PC-9 (cell line): ENCODE measurements around the gene SH3RF3.

Experiments used
- EZH2 ChIP-seq: fragments of 200-600 bp; sonication (generic); IDR thresholded peaks from 2 replicates; pipeline ENCODE4 v1.8.0; 2017; ENCODE audit warnings: antibody characterized with exemption, low read depth
- TF ChIP-seq, protein P1 (sequence below): fragments of 200-600 bp; sonication (generic); conservative IDR thresholded peaks from 2 replicates; pipeline ENCODE4 v1.6.1; 2017; ENCODE audit warnings: mixed run types, antibody characterized with exemption, mild to moderate bottlenecking, moderate library complexity

DNA sequence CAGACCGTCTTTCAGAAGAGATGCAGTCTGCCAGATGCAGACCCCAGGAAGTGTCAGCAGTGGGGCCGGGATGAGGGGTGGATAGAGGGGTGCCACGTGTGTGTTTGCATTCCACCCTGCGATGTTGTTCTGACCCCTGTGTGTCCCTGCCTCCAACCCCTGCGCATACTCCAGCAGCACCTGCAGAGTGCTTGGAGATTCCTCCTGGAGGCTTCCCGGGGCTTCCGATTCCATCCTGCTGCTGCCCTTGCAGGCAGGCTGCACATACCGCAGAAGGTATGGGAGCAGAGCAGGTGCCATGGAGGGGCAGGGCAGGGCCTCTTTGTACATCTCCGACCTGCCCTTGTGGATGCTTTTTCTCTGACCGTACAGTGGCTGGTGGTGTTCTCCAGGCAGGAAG is 177.2 kb downstream of the SH3RF3 start:
- no peak for TF ChIP-seq EZH2
- TF ChIP-seq, protein P1, sequence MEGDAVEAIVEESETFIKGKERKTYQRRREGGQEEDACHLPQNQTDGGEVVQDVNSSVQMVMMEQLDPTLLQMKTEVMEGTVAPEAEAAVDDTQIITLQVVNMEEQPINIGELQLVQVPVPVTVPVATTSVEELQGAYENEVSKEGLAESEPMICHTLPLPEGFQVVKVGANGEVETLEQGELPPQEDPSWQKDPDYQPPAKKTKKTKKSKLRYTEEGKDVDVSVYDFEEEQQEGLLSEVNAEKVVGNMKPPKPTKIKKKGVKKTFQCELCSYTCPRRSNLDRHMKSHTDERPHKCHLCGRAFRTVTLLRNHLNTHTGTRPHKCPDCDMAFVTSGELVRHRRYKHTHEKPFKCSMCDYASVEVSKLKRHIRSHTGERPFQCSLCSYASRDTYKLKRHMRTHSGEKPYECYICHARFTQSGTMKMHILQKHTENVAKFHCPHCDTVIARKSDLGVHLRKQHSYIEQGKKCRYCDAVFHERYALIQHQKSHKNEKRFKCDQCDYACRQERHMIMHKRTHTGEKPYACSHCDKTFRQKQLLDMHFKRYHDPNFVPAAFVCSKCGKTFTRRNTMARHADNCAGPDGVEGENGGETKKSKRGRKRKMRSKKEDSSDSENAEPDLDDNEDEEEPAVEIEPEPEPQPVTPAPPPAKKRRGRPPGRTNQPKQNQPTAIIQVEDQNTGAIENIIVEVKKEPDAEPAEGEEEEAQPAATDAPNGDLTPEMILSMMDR, result no peak
